GM12878 (cell line): ENCODE results near the gene FAR2.

Source experiments
- BHLHE40 ChIP-seq, 2 experiments: fragments of 450-650 bp in 1 of 2; IDR thresholded peaks; 2 replicates each; pipeline ENCODE4 v1.6.1; 2011 to 2017; ENCODE audit warnings: low read depth in 2 of 2, borderline replicate concordance in 1 of 2, improper control_type of control experiment in 1 of 2, low read length in 1 of 2, mild to moderate bottlenecking in 1 of 2
- EP300 ChIP-seq, 2 experiments: fragments of 150-350 bp in 1 of 2; IDR thresholded peaks; 2 replicates each; pipeline ENCODE4 v1.6.1; 2011 to 2012; ENCODE audit warnings: low read depth in 2 of 2, low read length in 2 of 2, borderline replicate concordance in 1 of 2, improper control_type of control experiment in 1 of 2, inconsistent platforms in 1 of 2; ENCODE audit not compliant: control insufficient read depth in 1 of 2
- EZH2 ChIP-seq: IDR thresholded peaks from 2 replicates; pipeline ENCODE4 v1.6.1; 2012; ENCODE audit warnings: low read depth, mild to moderate bottlenecking, control low read depth, inconsistent platforms, low read length, borderline replicate concordance; ENCODE audit not compliant: control insufficient read depth
- MAX ChIP-seq: IDR thresholded peaks from 2 replicates; pipeline ENCODE4 v1.6.1; 2012; ENCODE audit warnings: low read depth, low read length, improper control_type of control experiment
- NFIC ChIP-seq: IDR thresholded peaks from 2 replicates; pipeline ENCODE4 v1.6.1; 2012; ENCODE audit warnings: low read depth, mild to moderate bottlenecking, inconsistent platforms, low read length, moderate library complexity
- POLR2A ChIP-seq: IDR thresholded peaks from 2 replicates; pipeline ENCODE4 v1.6.1; 2011; ENCODE audit warnings: low read depth, mild to moderate bottlenecking, low read length
- POLR2AphosphoS2 ChIP-seq: IDR thresholded peaks from 2 replicates; pipeline ENCODE4 v1.6.1; 2011; ENCODE audit warnings: low read depth, mild to moderate bottlenecking, low read length, improper control_type of control experiment, moderate library complexity
- POLR2AphosphoS5 ChIP-seq: IDR thresholded peaks from 2 replicates; pipeline ENCODE4 v1.6.1; 2011; ENCODE audit warnings: mild to moderate bottlenecking, low read length, inconsistent platforms
- RCOR1 ChIP-seq: conservative IDR thresholded peaks from 2 replicates; pipeline ENCODE4 v1.6.1; 2012; ENCODE audit warnings: low read depth, low read length, improper control_type of control experiment
- USF1 ChIP-seq: IDR thresholded peaks from 2 replicates; pipeline ENCODE4 v1.6.1; 2011; ENCODE audit warnings: borderline replicate concordance, low read depth, mild to moderate bottlenecking, moderate library complexity, mixed read lengths, low read length; ENCODE audit not compliant: insufficient read depth; ENCODE audit errors: extremely low read length
- USF2 ChIP-seq: IDR thresholded peaks from 2 replicates; pipeline ENCODE4 v1.6.1; 2011; ENCODE audit warnings: low read depth, low read length, improper control_type of control experiment, borderline replicate concordance
- YY1 ChIP-seq: IDR thresholded peaks from 2 replicates; pipeline ENCODE4 v1.6.1; 2011; ENCODE audit warnings: low read depth, mild to moderate bottlenecking, low read length
- ZNF274 ChIP-seq: IDR thresholded peaks from one replicate; pipeline ENCODE4 v1.8.0; 2011; ENCODE audit not compliant: insufficient read length, insufficient read depth
- TF ChIP-seq, protein P1 (sequence below), 3 experiments: IDR thresholded peaks in 2 of 3; conservative IDR thresholded peaks in 1 of 3; 2 replicates each; pipeline ENCODE4 v1.5.1; 2011; ENCODE audit warnings: low read depth in 3 of 3, low read length in 3 of 3, mild to moderate bottlenecking in 3 of 3, control low read depth in 2 of 3, moderate library complexity in 2 of 3, inconsistent platforms in 1 of 3, mixed read lengths in 1 of 3; ENCODE audit not compliant: control insufficient read depth in 2 of 3, insufficient read depth in 1 of 3; ENCODE audit errors: extremely low read depth in 1 of 3

- TF ChIP-seq NFIC (no peak), POLR2A (no peak), USF1 (no peak), RCOR1 (no peak), EP300 (IDR thresholded peaks at IDR 0.05; ENCODE audit: borderline replicate concordance in 1 of 2, control insufficient read depth in 1 of 2, low read depth in 2 of 2, low read length in 2 of 2) (no peak), EZH2 (no peak), POLR2AphosphoS5 (no peak), MAX (no peak), YY1 (no peak), ZNF274 (no peak), BHLHE40 (IDR thresholded peaks at IDR 0.05; ENCODE audit: borderline replicate concordance in 1 of 2, low read depth in 2 of 2, low read length in 1 of 2) (no peak), USF2 (no peak), POLR2AphosphoS2 (no peak)
- TF ChIP-seq, protein P1, sequence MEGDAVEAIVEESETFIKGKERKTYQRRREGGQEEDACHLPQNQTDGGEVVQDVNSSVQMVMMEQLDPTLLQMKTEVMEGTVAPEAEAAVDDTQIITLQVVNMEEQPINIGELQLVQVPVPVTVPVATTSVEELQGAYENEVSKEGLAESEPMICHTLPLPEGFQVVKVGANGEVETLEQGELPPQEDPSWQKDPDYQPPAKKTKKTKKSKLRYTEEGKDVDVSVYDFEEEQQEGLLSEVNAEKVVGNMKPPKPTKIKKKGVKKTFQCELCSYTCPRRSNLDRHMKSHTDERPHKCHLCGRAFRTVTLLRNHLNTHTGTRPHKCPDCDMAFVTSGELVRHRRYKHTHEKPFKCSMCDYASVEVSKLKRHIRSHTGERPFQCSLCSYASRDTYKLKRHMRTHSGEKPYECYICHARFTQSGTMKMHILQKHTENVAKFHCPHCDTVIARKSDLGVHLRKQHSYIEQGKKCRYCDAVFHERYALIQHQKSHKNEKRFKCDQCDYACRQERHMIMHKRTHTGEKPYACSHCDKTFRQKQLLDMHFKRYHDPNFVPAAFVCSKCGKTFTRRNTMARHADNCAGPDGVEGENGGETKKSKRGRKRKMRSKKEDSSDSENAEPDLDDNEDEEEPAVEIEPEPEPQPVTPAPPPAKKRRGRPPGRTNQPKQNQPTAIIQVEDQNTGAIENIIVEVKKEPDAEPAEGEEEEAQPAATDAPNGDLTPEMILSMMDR (IDR thresholded peaks at IDR 0.05 in 2 of 3, conservative IDR thresholded peaks at IDR 0.05 in 1 of 3; ENCODE audit: control insufficient read depth in 2 of 3, extremely low read depth in 1 of 3, insufficient read depth in 1 of 3, low read depth in 3 of 3, low read length in 3 of 3): no peak
Measured at GRCh38 chr12:29131539-29131938, 17.5 kb upstream of the FAR2 start.
